Measurements from ENCODE around the gene CCDC50.
A peak's percentile ranks its signal among the peaks of the same experiment; 100 is the strongest.

CCDC50 gene

DNA sequence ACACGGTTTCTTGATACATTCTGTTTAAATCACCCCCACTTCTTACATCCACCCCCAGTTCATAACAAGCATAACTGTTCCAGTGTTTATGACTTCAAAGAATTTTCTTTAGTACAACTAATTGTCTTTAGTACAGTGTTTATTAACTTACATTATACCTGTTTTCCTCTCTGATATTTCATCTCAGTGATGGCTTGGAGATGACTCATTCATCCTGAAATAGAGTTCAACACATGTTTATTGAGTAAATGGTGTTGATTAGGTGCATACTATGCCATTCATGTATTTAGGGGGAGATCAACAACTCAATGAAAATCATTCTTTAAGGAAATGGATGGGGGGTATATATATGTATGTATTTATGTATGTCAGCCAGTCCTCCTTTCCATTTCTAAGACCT lies 22.8 kb downstream of the CCDC50 start:
- no peak for DNase-seq

GRCh38 chr3:191353022-191353777 lies 24.0 kb downstream of the CCDC50 start:
- DNase-seq, result no peak

DNA sequence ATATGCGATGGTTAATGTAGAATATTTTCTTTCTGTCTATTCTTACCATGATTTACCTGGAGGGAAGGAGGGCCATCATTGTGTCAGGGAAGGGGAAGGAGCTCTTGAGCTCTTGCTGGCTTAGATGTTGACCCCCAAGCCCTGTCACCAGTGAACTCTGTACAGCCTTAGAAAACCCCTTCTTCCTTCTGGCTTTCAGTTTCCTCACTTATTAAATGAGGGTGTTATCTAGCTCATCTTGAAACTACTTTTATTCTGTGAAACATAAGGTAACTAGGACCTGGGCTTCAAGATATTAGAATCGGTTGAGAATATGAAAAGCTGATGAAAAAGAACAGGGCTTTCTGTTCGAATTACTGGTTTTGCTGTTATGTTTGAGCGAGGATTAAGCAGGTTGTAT lies 26.2 kb downstream of the CCDC50 start:
- no peak for DNase-seq

DNA sequence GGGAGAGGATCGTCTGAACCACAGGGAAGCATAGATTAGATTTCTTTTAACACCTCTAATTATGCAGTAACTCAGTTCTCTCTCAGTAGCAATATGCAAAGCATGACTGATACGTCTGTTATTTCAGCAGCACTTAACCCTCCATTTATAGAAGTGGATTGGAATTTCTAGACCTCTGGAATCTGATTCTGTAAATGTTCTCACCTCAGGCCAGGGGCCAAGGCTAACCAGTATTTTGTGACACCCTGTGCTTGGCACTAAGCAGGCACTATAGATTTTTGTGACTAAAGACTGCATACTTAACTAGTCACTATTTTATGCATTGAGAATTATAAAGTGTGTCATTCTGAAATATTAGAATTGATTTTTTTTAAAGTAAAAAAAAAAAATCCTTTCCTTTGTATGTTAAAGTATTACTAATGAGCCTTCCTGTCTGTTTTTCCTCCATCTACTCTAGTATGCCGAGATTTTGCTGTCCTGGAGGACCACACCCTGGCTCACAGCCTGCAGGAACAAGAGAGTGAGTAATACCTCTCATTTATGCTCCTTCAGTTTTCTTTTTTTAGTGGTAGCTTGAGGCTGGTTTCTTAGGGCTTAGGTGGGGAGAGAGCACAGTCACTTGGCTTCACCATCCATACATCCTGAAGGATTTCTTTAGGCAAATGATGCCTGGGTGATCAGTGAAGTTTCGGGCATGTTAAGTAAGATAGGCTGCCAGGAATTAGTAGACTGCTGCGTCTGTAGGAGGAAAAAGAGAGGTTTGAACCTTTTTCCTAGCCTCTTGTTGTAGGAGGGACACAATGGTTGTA lies 27.6 kb downstream of the CCDC50 start:
- no peak for DNase-seq

DNA sequence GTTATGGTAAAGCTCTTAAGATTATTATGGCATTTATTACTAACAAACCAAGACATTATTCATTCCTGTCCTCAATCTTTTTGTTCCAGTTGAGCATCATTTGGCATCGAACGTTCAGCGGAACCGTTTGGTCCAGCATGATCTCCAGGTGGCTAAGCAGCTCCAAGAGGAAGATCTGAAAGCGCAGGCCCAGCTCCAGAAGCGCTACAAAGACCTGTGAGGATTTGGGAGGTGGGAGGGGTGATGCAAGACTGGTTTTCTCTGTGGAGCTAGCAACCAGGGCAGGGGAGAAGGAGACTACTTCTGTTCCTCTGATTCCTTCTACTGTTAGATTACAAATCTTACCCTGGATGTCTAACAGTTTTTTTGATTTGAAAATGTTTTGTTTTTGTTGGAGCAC lies 28.7 kb downstream of the CCDC50 start:
- DNase-seq, result no peak

DNA sequence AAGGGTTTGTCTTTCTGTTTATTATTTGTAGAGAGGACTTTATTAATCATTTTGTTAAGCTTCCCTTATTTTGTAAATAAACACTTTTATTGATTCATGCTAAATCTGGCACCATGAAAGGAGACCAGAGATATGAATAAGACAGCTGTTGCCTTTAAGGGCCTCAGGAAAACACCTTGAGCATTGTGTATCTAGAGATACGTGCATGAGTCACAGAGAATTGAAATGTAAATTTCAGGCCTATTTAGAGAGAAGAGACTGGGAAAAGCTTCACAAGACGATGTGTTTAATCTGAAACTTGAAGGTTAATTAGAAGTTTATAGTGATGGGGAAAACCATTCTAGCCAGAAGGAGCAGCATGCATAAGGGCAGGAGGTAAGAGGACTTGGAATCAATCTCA lies 29.7 kb downstream of the CCDC50 start:
- DNase-seq, result no peak

DNA sequence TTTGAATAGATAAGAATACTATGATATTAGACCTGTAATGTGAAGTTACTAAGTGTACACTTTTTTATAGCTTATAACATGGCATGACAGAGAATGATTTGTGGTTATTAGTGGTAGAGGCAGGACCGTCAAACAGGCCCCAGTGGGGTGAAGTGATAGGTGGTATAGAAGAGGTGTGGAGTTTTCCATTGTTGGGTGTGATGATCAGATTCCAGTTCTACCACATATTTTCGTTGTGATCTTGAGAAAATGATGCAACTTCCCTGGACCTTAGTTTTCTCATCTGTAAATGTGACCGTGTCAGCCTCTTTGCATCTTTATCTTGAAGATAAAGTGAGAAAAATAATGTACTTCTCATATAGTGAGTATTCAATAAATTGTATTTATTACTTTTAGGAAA lies 31.4 kb downstream of the CCDC50 start:
- no peak for DNase-seq

DNA sequence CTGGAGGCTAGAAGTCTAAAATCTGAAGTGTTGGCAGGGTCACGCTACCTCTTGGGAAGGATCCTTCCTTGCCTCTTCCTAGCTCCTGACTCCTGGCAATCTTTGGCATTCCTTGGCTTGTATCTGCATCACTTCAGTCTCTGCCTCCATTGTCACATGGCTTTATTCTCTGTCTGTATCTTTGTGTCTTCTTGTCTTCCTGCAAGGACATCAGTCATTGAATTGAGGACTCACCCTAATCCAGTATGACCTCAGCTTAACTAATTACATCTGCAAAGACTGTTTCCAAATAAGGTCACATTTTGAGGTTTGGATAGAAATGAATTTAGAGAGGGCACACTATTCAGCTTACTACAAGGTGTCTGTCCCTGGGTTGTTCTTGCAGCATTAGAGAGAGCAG lies 32.3 kb downstream of the CCDC50 start:
- no peak for DNase-seq

DNA sequence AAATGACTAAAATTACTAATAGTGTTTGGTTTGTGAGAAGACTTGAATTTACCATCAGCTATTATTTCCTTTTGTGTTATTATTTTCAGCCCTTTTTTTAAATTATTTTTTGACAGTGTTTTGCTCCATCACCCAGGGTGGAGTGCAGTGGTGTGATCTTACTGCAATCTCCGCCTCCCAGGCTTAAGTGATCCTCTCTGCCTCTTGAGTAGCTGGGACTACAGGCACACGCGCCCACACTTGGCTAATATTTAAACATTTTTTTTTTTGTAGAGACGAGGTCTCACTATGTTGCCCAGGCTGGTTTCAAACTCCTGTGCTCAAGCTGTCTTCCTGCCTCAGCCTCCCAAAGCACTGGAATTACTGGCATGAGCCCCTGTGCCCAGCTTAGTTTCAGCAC lies 32.8 kb downstream of the CCDC50 start:
- no peak for DNase-seq

DNA sequence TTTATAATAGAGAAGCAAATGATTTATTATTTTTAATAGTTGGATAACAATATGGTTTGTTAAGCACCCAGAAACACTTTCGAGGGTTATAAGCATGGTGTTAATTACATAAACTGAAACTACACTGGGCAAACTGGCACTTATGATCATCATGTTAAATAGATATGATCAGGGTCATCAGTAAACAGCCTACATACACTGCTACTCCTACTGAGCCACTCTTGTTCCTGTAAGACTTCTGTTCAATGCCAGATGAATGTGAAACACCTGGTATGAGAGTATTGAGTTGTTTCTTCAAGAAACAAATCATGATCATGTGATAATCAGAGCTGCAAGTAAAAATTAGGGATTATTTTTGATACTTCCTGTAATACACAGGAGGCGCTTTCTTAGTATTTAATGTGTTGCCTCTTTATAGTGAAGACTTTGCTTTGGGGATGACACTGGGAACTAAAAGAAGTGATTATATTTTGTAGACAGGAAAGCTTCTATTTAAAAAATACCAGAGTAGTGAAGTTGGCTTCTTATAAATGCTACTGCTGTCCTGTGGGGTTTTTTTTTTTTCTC lies 33.4 kb downstream of the CCDC50 start:
- DNase-seq, result no peak

DNA sequence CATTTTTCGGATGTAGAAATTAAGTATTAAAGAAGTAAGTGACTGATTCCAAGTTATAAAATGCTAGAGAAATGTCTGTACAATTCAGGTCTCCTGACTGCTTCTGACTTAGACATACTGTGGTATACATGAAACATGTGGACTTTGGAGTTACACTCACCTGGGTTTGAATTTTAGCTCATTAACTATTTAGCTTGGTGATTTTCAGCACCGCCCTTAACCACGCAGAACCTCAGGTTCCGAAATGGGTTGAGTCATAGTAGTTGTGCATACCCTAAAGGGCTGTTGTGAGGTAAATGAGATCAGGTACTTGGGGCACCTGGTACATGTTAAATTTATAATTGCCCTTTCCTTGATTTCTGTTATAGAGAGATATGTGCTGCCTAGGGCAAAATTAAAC lies 34.0 kb downstream of the CCDC50 start:
- no peak for DNase-seq

DNA sequence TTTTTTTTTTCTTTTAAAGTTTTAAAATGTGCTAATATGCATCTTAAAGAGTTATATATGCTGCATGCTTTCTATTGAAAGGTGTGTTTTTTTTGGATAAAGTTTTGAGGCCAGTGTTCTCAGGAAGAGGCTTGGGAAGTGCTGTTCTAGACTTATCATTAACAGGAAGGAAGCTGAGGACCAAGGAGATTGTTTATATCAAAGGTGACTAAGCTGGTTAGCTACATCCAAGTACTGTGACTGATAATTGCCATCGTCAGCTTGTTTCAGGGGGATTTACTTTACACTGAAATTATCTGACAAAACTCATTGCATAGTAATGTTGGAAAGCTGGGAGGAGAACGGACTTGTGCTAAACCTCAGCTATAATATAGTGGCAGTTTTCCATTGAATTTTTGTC lies 37.5 kb downstream of the CCDC50 start:
- DNase-seq, result peak; percentile 39

- no peak for DNase-seq
Measured at GRCh38 chr3:191368755-191369615, 39.8 kb downstream of the CCDC50 start.

DNA sequence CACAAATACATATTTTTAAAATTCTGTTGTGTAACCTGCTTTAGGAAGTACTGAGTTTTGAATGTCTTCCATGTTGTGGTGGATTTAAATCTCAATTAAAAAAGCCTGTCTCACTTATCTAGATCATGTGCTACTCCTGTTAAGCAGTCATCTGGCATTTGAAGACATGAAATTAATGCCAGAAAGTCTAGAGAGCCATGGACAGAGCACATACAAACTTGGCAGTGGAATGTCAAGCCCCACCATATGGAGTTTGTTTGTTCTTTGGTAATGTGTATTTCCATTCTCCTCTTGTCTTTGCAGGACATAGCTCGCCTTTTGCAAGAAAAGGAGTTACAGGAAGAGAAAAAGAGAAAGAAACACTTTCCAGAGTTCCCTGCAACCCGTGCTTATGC lies 40.4 kb downstream of the CCDC50 start:
- no peak for DNase-seq

- no peak for DNase-seq
Measured at GRCh38 chr3:191372122-191372521, 42.9 kb downstream of the CCDC50 start.

DNA sequence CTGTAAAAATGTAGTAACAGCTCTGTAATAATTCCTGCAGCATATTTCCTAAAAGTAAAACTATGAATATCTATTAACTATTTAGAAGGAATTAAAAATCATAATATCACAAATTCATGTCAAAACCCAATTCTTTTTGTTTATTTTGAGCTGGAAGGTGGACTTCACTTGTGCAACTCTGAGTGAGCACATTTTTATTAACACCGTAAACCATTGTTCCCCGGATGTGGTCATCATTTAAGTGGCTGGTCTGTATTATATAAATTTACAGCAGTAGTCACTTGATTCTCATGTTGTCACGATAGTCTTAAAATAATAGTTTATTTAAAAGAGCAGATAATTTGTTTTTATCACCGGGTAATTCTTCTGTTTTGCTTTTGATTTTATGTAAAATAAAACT lies 44.1 kb downstream of the CCDC50 start:
- DNase-seq, result no peak

DNA sequence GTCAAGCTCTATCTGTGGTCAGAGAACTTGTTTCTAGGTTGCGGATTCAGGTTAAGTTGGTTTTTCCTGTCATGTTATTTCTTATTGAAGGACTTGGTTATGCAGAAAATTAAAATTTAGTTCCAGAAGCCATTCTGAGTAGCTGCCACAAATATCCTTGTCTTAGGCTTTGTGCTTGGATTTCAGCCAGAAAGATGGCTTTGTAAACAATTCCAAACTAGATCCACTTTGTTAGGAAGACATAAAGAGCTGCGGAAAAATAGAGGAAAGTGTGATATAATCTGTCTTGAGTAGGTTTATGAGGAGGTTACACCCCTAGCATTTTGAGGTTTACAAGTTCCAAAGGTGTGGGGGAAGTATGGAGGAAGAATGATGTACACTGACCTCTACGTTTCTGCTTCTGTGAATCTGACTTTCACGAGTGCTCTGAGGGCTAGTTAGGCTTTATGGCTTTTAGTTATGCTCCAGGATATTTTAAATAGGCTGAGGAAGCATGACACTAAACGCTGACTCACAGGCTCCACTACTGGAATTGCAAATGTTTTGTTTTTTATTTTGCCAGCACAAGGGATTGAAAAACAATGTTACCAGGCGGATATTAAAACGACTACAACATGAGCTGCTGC lies 47.4 kb downstream of the CCDC50 start:
- no peak for DNase-seq

- no peak for DNase-seq
Measured at GRCh38 chr3:191378142-191378812, 49.1 kb downstream of the CCDC50 start.

GRCh38 chr3:191379446-191379845 lies 50.3 kb downstream of the CCDC50 start:
- no peak for DNase-seq

DNA sequence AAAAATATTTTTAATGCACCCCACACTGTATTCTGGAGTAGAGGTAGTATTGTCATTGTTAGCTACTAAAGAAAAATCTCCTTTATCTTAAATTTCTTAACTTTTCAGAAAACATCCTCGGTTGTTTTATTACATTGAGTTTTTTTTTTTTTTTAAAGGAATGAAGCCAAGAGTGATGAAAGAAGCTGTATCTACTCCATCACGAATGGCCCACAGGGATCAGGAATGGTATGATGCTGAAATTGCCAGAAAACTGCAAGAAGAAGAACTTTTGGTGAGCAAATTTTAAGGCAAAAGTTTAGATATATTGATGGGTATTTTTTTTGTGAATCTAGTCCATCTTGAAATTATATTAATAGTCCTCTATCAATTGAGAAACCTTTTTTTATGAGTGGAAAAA lies 50.8 kb downstream of the CCDC50 start:
- DNase-seq, result no peak

DNA sequence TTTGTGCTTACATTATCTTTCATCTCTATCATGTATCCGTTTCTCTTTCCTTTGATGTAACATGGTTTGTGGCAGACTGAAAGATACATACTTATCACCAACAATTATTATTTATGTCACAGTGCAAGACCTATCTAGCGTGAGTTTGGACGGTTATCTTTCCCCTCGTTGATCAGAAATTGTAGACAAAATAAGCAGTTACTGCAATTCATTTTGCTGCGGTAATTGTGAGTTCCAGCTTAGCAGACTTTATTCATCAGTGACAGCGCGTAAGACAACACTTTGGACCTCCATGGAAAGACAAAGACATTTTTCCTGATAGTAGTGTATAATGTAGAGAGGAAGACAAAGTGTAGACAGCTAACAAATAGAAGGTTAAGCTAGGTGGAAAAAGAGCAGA lies 52.1 kb downstream of the CCDC50 start:
- DNase-seq, result no peak

- no peak for DNase-seq
Measured at GRCh38 chr3:191382661-191383060, 53.5 kb downstream of the CCDC50 start.

Data from NCI-H82 (cell line).